ENCODE data around the gene NUDT21.
"Not testable (repeated sequence)": the region's sequence is repeated elsewhere in the genome, so short reads cannot be mapped to it uniquely, and the experiment has no call there.

Gene NUDT21

GRCh38 chr16:56414366-56414765 lies 36.8 kb downstream of the NUDT21 start:
- DNase-seq = no peak

- no peak for DNase-seq
These were observed 37.8 kb downstream of the NUDT21 start for GRCh38 chr16:56413381-56413780.

- DNase-seq = no peak
These were observed 39.5 kb downstream of the NUDT21 start for GRCh38 chr16:56411624-56412023.

GRCh38 chr16:56411123-56411522 lies 40.0 kb downstream of the NUDT21 start:
- no peak for DNase-seq

- DNase-seq = no peak
These were observed 41.9 kb downstream of the NUDT21 start for GRCh38 chr16:56409195-56409594.

GRCh38 chr16:56408379-56409098 lies 42.6 kb downstream of the NUDT21 start:
- DNase-seq = no peak

GRCh38 chr16:56405977-56406672 lies 45.0 kb downstream of the NUDT21 start:
- DNase-seq = no peak

- DNase-seq = no peak
These were observed 49.6 kb downstream of the NUDT21 start for GRCh38 chr16:56401482-56401881.

- DNase-seq = no peak
These were observed 50.7 kb downstream of the NUDT21 start for GRCh38 chr16:56400458-56400857.

- DNase-seq = no peak
These were observed 51.6 kb downstream of the NUDT21 start for GRCh38 chr16:56399486-56399885.

- no peak for DNase-seq
These were observed 52.1 kb downstream of the NUDT21 start for GRCh38 chr16:56399047-56399446.

GRCh38 chr16:56396724-56397123 lies 54.4 kb downstream of the NUDT21 start:
- DNase-seq = not testable (repeated sequence)

GRCh38 chr16:56389554-56389953 lies 61.6 kb downstream of the NUDT21 start:
- no peak for DNase-seq

- DNase-seq = no peak
These were observed 62.9 kb downstream of the NUDT21 start for GRCh38 chr16:56388209-56388608.

GRCh38 chr16:56387396-56387795 lies 63.7 kb downstream of the NUDT21 start:
- DNase-seq = no peak

GRCh38 chr16:56384074-56384721 lies 66.9 kb downstream of the NUDT21 start:
- DNase-seq = no peak

GRCh38 chr16:56382901-56383355 lies 68.2 kb downstream of the NUDT21 start:
- DNase-seq = no peak

GRCh38 chr16:56382459-56382858 lies 68.7 kb downstream of the NUDT21 start:
- DNase-seq = no peak

- not testable (repeated sequence) for DNase-seq
These were observed 70.2 kb downstream of the NUDT21 start for GRCh38 chr16:56380778-56381485.

All from NCI-H1105 treated with DMSO at 0.1 percent for 48 hours (cell line).